Measurements from ENCODE around the gene LGALS7.
"Not testable (repeated sequence)": the region's sequence is repeated elsewhere in the genome, so short reads cannot be mapped to it uniquely, and the experiment has no call there.

- not testable (repeated sequence) for TF ChIP-seq SMAD1 (IDR thresholded peaks at IDR 0.05; ENCODE audit: low read depth, partially characterized antibody); POLR2A (IDR thresholded peaks at IDR 0.05; ENCODE audit: low read depth, low read length); EZH2 (IDR thresholded peaks at IDR 0.05; ENCODE audit: borderline replicate concordance, control insufficient read depth, low read depth, low read length); CTCF (IDR thresholded peaks at IDR 0.05 in 2 of 3, conservative IDR thresholded peaks at IDR 0.05 in 1 of 3; ENCODE audit: control insufficient read depth in 2 of 3, extremely low read depth in 1 of 3, insufficient read depth in 1 of 3, low read depth in 3 of 3, low read length in 3 of 3); MYC (IDR thresholded peaks at IDR 0.05; ENCODE audit: insufficient read depth, insufficient read length, insufficient replicate concordance, low read length, severe bottlenecking); POLR2AphosphoS5 (IDR thresholded peaks at IDR 0.05; ENCODE audit: low read length); ATF3 (IDR thresholded peaks at IDR 0.05; ENCODE audit: borderline replicate concordance, extremely low read depth, low read depth, low read length); ATF2 (IDR thresholded peaks at IDR 0.05; ENCODE audit: low read length); USF1 (IDR thresholded peaks at IDR 0.05; ENCODE audit: borderline replicate concordance, extremely low read length, insufficient read depth, low read depth, low read length)
Observed at GRCh38 chr19:38797781-38798180, 24.5 kb upstream of the LGALS7 start.
